HAP-1 (cell line): Measurements from ENCODE around the gene IGF1R.

Experiments
- DNase-seq, 2 experiments: peaks; one replicate each; pipeline ENCODE4 v3.0.0-alpha.2; 2016 to 2020; ENCODE audit warnings: low spot score in 2 of 2
- H3K27me3 ChIP-seq: fragments of 250-450 bp; sonication (Bioruptor Pico); 2 replicates; pipeline ENCODE4 v1.5.1; 2020; ENCODE audit warnings: low read depth, mild to moderate bottlenecking, moderate library complexity
- H3K36me3 ChIP-seq: fragments of 250-450 bp; sonication (Bioruptor Pico); replicated peaks from 2 replicates; pipeline ENCODE4 v1.5.1; 2020; ENCODE audit warnings: mild to moderate bottlenecking
- H3K4me1 ChIP-seq: fragments of 250-450 bp; sonication (Bioruptor Pico); 2 replicates; pipeline ENCODE4 v1.5.1; 2020; ENCODE audit warnings: mild to moderate bottlenecking
- H3K4me3 ChIP-seq: fragments of 250-450 bp; sonication (Bioruptor Pico); 2 replicates; pipeline ENCODE4 v1.5.1; 2020; ENCODE audit warnings: mild to moderate bottlenecking, moderate library complexity
- H3K9me3 ChIP-seq: fragments of 250-450 bp; sonication (Bioruptor Pico); 2 replicates; pipeline ENCODE4 v1.5.1; 2020; ENCODE audit warnings: mild to moderate bottlenecking, moderate library complexity
- in situ Hi-C: fragments of 300-500 bp; cut with MboI; formaldehyde crosslinking; loops from 3 replicates; pipeline ENCODE4 v1.14.3; 2020; ENCODE audit warnings: low sequenced_read_pairs, inconsistent platforms, mixed read lengths

The IGF1R gene

GRCh38 chr15:98799461-98800390, 151.4 kb downstream of the IGF1R start:
- no peaks in the 10 kb centered on the region for H3K9me3 ChIP-seq
- DNase-seq, result peak; percentile 59 to 73
- peaks cover 31% of the 10 kb centered on the region for H3K4me1 ChIP-seq
- no peaks in the 10 kb centered on the region for H3K27me3 ChIP-seq
- no peaks in the 10 kb centered on the region for H3K36me3 ChIP-seq
- no peak overlapping the region for H3K4me3 ChIP-seq
- in situ Hi-C loops, result no loop called here

- in situ Hi-C loops, result no loop called here
- peak; percentile 85 to 89 for DNase-seq
- H3K9me3 ChIP-seq, result no peaks in the 10 kb centered on the region
- H3K27me3 ChIP-seq, result no peaks in the 10 kb centered on the region
- peaks cover 31% of the 10 kb centered on the region for H3K4me1 ChIP-seq
- no peaks in the 10 kb centered on the region for H3K36me3 ChIP-seq
- no peak overlapping the region for H3K4me3 ChIP-seq
Observed at GRCh38 chr15:98800437-98801233, 152.3 kb downstream of the IGF1R start.

- Histone ChIP-seq H3K9me3 (no peaks in the 10 kb centered on the region), H3K27me3 (no peaks in the 10 kb centered on the region), H3K4me3 (no peak overlapping the region), H3K36me3 (no peaks in the 10 kb centered on the region), H3K4me1 (peaks cover 31% of the 10 kb centered on the region)
- DNase-seq, result peak in 1 of 2 experiments; percentile 37
- in situ Hi-C loops, result no loop called here
Observed at GRCh38 chr15:98801234-98801561, 152.9 kb downstream of the IGF1R start.

- Histone ChIP-seq H3K4me3 (no peak overlapping the region), H3K9me3 (no peaks in the 10 kb centered on the region), H3K27me3 (no peaks in the 10 kb centered on the region), H3K4me1 (peaks cover 31% of the 10 kb centered on the region), H3K36me3 (no peaks in the 10 kb centered on the region)
- no peak for DNase-seq
- in situ Hi-C loops, result no loop called here
Observed at GRCh38 chr15:98802187-98802586, 153.8 kb downstream of the IGF1R start.

- peaks cover 30% of the 10 kb centered on the region for H3K4me1 ChIP-seq
- no peaks in the 10 kb centered on the region for H3K36me3 ChIP-seq
- H3K27me3 ChIP-seq, result no peaks in the 10 kb centered on the region
- no peak overlapping the region for H3K4me3 ChIP-seq
- H3K9me3 ChIP-seq, result no peaks in the 10 kb centered on the region
- in situ Hi-C loops, result no loop called here
- no peak for DNase-seq
Observed at GRCh38 chr15:98803228-98804056, 155.1 kb downstream of the IGF1R start.

- peaks cover 25% of the 10 kb centered on the region for H3K4me1 ChIP-seq
- H3K36me3 ChIP-seq, result no peaks in the 10 kb centered on the region
- in situ Hi-C loops, result no loop called here
- H3K27me3 ChIP-seq, result no peaks in the 10 kb centered on the region
- H3K4me3 ChIP-seq, result no peak overlapping the region
- no peak for DNase-seq
- H3K9me3 ChIP-seq, result no peaks in the 10 kb centered on the region
Observed at GRCh38 chr15:98804057-98804380, 155.7 kb downstream of the IGF1R start.

GRCh38 chr15:98805434-98806274, 157.3 kb downstream of the IGF1R start:
- DNase-seq, result peak in 1 of 2 experiments; percentile 19
- Histone ChIP-seq H3K4me1 (peaks cover 11% of the 10 kb centered on the region), H3K27me3 (no peaks in the 10 kb centered on the region), H3K9me3 (no peaks in the 10 kb centered on the region), H3K36me3 (no peaks in the 10 kb centered on the region), H3K4me3 (no peak overlapping the region)
- in situ Hi-C loops, result no loop called here

GRCh38 chr15:98806275-98806895, 158.0 kb downstream of the IGF1R start:
- in situ Hi-C loops, result no loop called here
- H3K36me3 ChIP-seq, result no peaks in the 10 kb centered on the region
- H3K4me1 ChIP-seq, result peaks cover 4% of the 10 kb centered on the region
- H3K4me3 ChIP-seq, result no peak overlapping the region
- H3K9me3 ChIP-seq, result no peaks in the 10 kb centered on the region
- no peaks in the 10 kb centered on the region for H3K27me3 ChIP-seq
- DNase-seq, result no peak

GRCh38 chr15:98807262-98807661, 158.9 kb downstream of the IGF1R start:
- H3K4me3 ChIP-seq, result no peak overlapping the region
- in situ Hi-C loops, result no loop called here
- no peak for DNase-seq
- no peaks in the 10 kb centered on the region for H3K36me3 ChIP-seq
- no peaks in the 10 kb centered on the region for H3K9me3 ChIP-seq
- no peaks in the 10 kb centered on the region for H3K4me1 ChIP-seq
- H3K27me3 ChIP-seq, result no peaks in the 10 kb centered on the region

GRCh38 chr15:98809273-98809672, 160.9 kb downstream of the IGF1R start:
- H3K4me1 ChIP-seq, result no peaks in the 10 kb centered on the region
- no peaks in the 10 kb centered on the region for H3K36me3 ChIP-seq
- H3K4me3 ChIP-seq, result no peak overlapping the region
- H3K9me3 ChIP-seq, result no peaks in the 10 kb centered on the region
- no peaks in the 10 kb centered on the region for H3K27me3 ChIP-seq
- DNase-seq, result no peak
- in situ Hi-C loops, result no loop called here

GRCh38 chr15:98812716-98813446, 164.5 kb downstream of the IGF1R start:
- Histone ChIP-seq H3K36me3 (no peaks in the 10 kb centered on the region), H3K4me3 (no peak overlapping the region), H3K9me3 (no peaks in the 10 kb centered on the region), H3K4me1 (no peaks in the 10 kb centered on the region), H3K27me3 (no peaks in the 10 kb centered on the region)
- DNase-seq, result no peak
- in situ Hi-C loops, result no loop called here

- H3K4me1 ChIP-seq, result no peaks in the 10 kb centered on the region
- no peaks in the 10 kb centered on the region for H3K9me3 ChIP-seq
- H3K4me3 ChIP-seq, result no peak overlapping the region
- no peak for DNase-seq
- in situ Hi-C loops, result no loop called here
- no peaks in the 10 kb centered on the region for H3K36me3 ChIP-seq
- no peaks in the 10 kb centered on the region for H3K27me3 ChIP-seq
Observed at GRCh38 chr15:98813951-98814350, 165.6 kb downstream of the IGF1R start.
